Cardiac muscle cell (in vitro differentiated cells and primary cell): ENCODE measurements around the gene HNRNPUL1. TPM values are rescaled to one million over a fixed set of nuclear protein-coding genes. Genes with fewer than 3 reads are reported as not detected.
"Not testable (repeated sequence)": the region's sequence is repeated elsewhere in the genome, so short reads cannot be mapped to it uniquely, and the experiment has no call there.

ENCODE experiments used
- DNase-seq, 2 donors: peaks; one replicate each; pipeline versions ENCODE4 v3.0.0 to v3.0.0-alpha.2; 2010 to 2017; ENCODE audit warnings: low read depth in 1 of 2, low spot score in 1 of 2
- H3K27ac ChIP-seq: fragments of 200-600 bp; sonication (generic); 2 replicates; pipeline ENCODE4 v1.5.1; 2016
- H3K27me3 ChIP-seq: fragments of 200-600 bp; sonication (generic); 2 replicates; pipeline ENCODE4 v1.6.0; 2016; ENCODE audit warnings: control low read depth
- H3K36me3 ChIP-seq: fragments of 200-600 bp; sonication (generic); 2 replicates; pipeline ENCODE4 v1.5.1; 2016; ENCODE audit warnings: control low read depth
- H3K4me1 ChIP-seq: fragments of 200-600 bp; sonication (generic); 2 replicates; pipeline ENCODE4 v1.8.1; 2017; ENCODE audit warnings: low read depth, mild to moderate bottlenecking, mixed run types
- H3K4me3 ChIP-seq: fragments of 200-600 bp; sonication (generic); 2 replicates; pipeline ENCODE4 v1.5.1; 2016; ENCODE audit warnings: mild to moderate bottlenecking
- H3K9me3 ChIP-seq: fragments of 200-600 bp; sonication (generic); 2 replicates; pipeline ENCODE4 v1.5.1; 2017; ENCODE audit warnings: low read depth, mild to moderate bottlenecking, control low read depth
- polyA plus RNA-seq: library from polyadenylated mRNA; unstranded; fragments of >200 nt; fragmentation: Nextera tagmentation; extraction: Ambion mirVana; gene quantifications from 2 replicates; pipeline ENCODE4 v1.2.1, GENCODE V29; 2016
- total RNA-seq: library from RNA; depleted of rRNA; stranded (reverse); fragments of >200 nt; gene quantifications from 2 replicates; pipeline ENCODE4 v1.2.3, GENCODE V29; 2016
- TF ChIP-seq, protein P1 (sequence below): IDR thresholded peaks from 2 replicates; pipeline ENCODE4 v1.5.1; 2012; ENCODE audit warnings: low read depth, mild to moderate bottlenecking, low read length

The HNRNPUL1 gene
- total and polyA plus RNA-seq, 2 experiments from 2014 or later = 148 to 195 TPM

DNA sequence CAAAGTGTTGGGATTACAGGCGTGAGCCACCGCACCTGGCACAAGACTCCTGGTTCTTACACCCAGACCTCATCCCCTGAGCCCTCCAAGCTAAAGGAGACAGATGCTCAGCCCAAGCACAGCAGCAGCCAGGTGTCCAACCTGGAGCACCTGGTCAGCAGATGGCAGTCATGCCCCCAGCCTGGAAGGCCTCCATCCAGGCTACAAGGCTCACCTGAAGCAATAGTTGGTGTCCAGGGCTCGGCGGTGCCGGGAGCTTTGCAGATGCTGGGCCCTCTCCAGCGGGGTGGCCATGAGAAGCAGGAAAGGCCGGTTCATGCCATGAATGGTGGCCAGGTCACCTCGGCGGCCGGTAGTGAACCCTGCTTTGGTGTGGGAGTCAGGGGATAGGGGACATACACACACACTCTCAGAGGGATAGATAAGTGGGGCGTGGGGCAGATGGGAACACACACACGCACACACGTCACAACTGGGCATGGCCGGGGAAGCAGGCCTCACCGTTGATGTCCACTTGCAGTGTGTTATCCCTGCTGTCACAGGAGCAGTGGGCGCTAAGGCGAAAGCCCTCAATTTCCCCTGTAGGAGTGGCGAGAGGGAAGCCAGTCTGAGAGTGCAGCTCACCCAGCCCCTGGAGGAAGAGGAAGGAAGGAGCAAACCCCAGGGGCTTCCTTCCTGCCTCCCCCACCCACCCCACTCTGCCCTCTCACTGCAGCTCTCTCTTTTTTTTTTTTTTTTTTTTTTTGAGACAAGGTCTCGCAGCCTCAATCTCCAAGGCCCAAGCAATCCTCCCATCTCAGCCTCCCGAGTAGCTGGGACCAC lies 77.7 kb downstream of the HNRNPUL1 start:
- no peak for DNase-seq
- Histone ChIP-seq H3K27me3 (no peaks in the 10 kb centered on the region), H3K36me3 (no peaks in the 10 kb centered on the region)

DNA sequence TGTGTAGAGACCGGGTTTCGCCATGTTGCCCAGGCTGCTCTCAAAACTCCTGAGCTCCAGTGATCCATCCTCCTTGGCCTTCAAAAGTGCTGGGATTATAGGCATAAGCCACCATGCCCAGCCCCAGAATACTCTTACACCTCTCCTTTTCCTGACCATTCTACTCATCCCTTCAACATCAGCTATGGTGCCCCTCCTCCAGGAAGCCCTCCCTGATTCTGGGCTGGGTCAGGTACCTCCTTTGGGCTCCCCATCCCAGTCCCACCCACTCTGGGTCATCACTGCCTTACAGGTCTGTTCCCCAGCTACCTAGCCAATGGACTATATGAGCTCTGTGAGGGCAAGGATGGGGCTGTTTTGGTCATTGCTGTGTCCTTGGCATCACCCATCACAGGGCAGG lies 80.0 kb downstream of the HNRNPUL1 start:
- Histone ChIP-seq H3K9me3 (no peaks in the 10 kb centered on the region), H3K4me1 (no peaks in the 10 kb centered on the region), H3K27me3 (no peaks in the 10 kb centered on the region), H3K36me3 (no peaks in the 10 kb centered on the region), H3K4me3 (no peak overlapping the region), H3K27ac (no peak overlapping the region)
- no peak for DNase-seq
- TF ChIP-seq, protein P1, sequence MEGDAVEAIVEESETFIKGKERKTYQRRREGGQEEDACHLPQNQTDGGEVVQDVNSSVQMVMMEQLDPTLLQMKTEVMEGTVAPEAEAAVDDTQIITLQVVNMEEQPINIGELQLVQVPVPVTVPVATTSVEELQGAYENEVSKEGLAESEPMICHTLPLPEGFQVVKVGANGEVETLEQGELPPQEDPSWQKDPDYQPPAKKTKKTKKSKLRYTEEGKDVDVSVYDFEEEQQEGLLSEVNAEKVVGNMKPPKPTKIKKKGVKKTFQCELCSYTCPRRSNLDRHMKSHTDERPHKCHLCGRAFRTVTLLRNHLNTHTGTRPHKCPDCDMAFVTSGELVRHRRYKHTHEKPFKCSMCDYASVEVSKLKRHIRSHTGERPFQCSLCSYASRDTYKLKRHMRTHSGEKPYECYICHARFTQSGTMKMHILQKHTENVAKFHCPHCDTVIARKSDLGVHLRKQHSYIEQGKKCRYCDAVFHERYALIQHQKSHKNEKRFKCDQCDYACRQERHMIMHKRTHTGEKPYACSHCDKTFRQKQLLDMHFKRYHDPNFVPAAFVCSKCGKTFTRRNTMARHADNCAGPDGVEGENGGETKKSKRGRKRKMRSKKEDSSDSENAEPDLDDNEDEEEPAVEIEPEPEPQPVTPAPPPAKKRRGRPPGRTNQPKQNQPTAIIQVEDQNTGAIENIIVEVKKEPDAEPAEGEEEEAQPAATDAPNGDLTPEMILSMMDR = no peak

More for the DNA sequence above, 77.7 kb downstream of the HNRNPUL1 start:
- Histone ChIP-seq H3K4me1 (no peaks in the 10 kb centered on the region), H3K4me3 (no peak overlapping the region), H3K27ac (no peak overlapping the region), H3K9me3 (no peaks in the 10 kb centered on the region)
- TF ChIP-seq, protein P1 = no peak

DNA sequence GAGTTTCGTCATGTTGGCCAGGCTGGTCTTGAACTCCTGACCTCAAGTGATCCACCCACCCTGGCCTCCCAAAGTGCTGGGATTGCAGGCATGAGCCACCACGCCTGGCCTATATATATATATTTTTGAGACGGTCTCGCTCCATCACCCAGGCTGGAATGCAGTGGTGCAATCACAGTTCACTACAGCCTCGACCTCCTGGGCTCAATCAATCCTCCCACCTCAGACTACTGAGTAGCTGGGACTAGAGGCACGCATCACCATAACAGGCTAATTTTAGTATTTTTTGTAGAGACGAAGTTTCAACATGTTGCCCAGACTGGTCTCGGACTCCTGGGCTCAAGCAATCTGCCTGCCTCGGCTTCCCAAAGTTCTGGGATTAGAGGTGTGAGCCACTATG lies 82.7 kb downstream of the HNRNPUL1 start:
- not testable (repeated sequence) for H3K4me1 ChIP-seq, H3K27ac ChIP-seq, H3K27me3 ChIP-seq, H3K36me3 ChIP-seq, H3K9me3 ChIP-seq, DNase-seq, H3K4me3 ChIP-seq

DNA sequence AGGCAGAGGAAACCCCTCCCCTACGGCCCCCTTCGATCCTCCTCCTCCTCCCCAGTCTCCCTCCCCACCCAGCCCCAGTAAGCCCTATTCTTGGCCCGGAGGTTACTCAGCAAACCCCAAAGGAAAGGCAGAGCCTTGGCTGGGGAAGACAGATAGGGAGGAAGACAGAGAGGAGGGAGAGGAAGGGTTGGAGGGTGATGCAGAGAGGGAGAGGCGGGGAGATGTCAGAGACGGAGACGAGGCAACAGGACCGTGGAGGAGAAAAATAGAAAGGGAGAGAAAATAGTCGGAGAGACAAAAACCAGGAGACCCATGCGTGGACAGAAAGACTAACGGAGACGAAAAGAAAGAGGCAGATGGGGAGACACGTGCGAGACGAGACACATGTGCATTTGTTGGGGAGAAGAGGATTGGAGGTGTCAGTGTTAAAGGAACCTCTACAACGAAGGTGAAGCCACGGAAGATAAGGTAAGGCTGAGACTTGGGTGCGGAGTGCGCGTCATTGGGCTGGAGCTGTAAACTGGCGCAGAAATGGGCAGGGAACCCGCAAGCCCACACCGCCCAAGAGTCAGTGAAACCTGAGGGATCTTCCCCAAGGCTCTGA lies 86.7 kb downstream of the HNRNPUL1 start:
- no peak overlapping the region for H3K27ac ChIP-seq
- H3K27me3 ChIP-seq = no peaks in the 10 kb centered on the region
- H3K4me3 ChIP-seq = peak overlapping the region; percentile 68
- no peaks in the 10 kb centered on the region for H3K9me3 ChIP-seq
- DNase-seq = peak in 1 of 2 donors; percentile 28
- H3K36me3 ChIP-seq = no peaks in the 10 kb centered on the region
- H3K4me1 ChIP-seq = no peaks in the 10 kb centered on the region
- TF ChIP-seq, protein P1 = no peak

DNA sequence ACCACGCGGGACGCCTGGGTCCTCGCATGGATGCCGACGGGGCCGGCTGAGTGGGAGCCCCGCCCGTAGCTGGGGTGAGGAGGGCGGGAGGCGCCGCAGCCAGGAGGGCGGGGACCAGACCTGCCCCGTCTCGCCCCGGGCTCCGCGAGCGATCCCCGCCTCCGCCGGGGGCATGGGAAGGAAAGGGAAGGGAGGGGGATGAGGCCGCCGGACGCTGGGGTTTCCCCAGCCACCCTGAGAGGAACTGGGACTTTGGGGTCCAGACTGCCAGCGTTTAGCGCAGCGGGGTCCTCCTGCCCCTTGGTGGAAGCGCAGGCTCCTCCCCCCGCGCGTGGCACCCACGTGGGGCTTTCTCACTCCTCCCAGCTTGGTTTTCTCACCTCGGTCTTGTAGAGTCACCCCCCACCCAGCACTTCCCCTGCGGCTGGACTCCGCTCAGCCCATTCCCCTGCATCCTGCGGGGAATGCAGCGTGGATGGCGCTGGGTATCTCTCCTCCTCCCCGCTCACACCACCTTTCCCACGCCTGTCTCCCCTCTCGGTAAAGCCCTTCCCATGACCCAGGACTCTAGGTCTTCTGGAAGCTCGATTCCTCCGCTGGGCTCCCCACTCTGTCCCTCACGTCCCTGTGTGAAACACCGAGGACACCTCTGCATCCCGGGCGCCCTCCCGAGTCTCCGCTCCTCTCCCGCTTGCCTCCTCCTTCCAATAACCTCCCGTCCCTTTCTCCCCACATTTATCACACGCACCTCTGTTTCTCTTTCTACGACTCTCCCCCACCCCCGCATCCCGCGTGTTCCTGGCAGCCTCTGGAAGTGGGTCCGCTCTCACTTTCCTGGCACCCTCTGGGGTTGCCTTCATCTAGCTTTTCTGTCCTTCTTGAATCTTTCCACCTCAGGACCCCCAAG lies 87.4 kb downstream of the HNRNPUL1 start:
- DNase-seq = peak; percentile 48 to 63
- Histone ChIP-seq H3K36me3 (no peaks in the 10 kb centered on the region), H3K4me3 (peak overlapping the region; percentile 68), H3K27me3 (no peaks in the 10 kb centered on the region), H3K9me3 (no peaks in the 10 kb centered on the region), H3K4me1 (no peaks in the 10 kb centered on the region), H3K27ac (no peak overlapping the region)
- TF ChIP-seq, protein P1 = no peak
